Measurements from ENCODE around the gene SPEM1. TPM values are rescaled to one million over a fixed set of nuclear protein-coding genes. Genes with fewer than 3 reads are reported as not detected.

The SPEM1 gene
- total RNA-seq, 4 donors from 2014 or later: not detected

- DNase-seq (ENCODE audit: low spot score in 2 of 2): peak in 1 of 2 donors; percentile 82
- H3K4me1 ChIP-seq: peaks cover 58% of the 10 kb centered on the region
- H3K9me3 ChIP-seq: no peaks in the 10 kb centered on the region
- H3K27ac ChIP-seq: peak overlapping the region; percentile 91
- no peak for TF ChIP-seq POLR2A (IDR thresholded peaks at IDR 0.05)
- TF ChIP-seq EP300 (IDR thresholded peaks at IDR 0.05): no peak
- no peak for TF ChIP-seq CTCF (IDR thresholded peaks at IDR 0.05)
- TF ChIP-seq POLR2AphosphoS5 (IDR thresholded peaks at IDR 0.05): no peak
- H3K27me3 ChIP-seq: peaks cover 14% of the 10 kb centered on the region
- peak overlapping the region; percentile 68 for H3K4me3 ChIP-seq
- WGBS: 6% methylated on average over 23 of the region's 48 CpGs
- H3K36me3 ChIP-seq: no peaks in the 10 kb centered on the region
Observed at GRCh38 chr17:7437950-7438614, 18.0 kb downstream of the SPEM1 start.

- H3K27me3 ChIP-seq: peaks cover 14% of the 10 kb centered on the region
- peaks cover 62% of the 10 kb centered on the region for H3K4me1 ChIP-seq
- H3K36me3 ChIP-seq: no peaks in the 10 kb centered on the region
Observed at GRCh38 chr17:7438656-7439460, 18.7 kb downstream of the SPEM1 start.

GRCh38 chr17:7439462-7440112, 19.5 kb downstream of the SPEM1 start, which contains the start of gene FGF11:
Gene FGF11, plus strand, starts transcription at chr17:7439512. Its CDS starts 109 bp downstream, at chr17:7439621.
- H3K4me1 ChIP-seq: peaks cover 69% of the 10 kb centered on the region
- peak within 1 kb of the TSS; percentile 91 for H3K27ac ChIP-seq
- peaks cover 14% of the 10 kb centered on the region for H3K27me3 ChIP-seq
- WGBS: 0% methylated on average over 33 of the region's 50 CpGs
- H3K4me3 ChIP-seq: peak within 1 kb of the TSS; percentile 68
- no peaks in the 10 kb centered on the region for H3K36me3 ChIP-seq
- no peaks in the 10 kb centered on the region for H3K9me3 ChIP-seq
- no peak for TF ChIP-seq POLR2AphosphoS5 (IDR thresholded peaks at IDR 0.05)
- TF ChIP-seq EP300 (IDR thresholded peaks at IDR 0.05): no peak
- no peak for TF ChIP-seq POLR2A (IDR thresholded peaks at IDR 0.05)
- no peak for TF ChIP-seq CTCF (IDR thresholded peaks at IDR 0.05)
- no peak for DNase-seq (ENCODE audit: low spot score in 2 of 2)

More at GRCh38 chr17:7438656-7439460, 18.7 kb downstream of the SPEM1 start:
- Histone ChIP-seq H3K4me3 (peak overlapping the region; percentile 68), H3K27ac (no peak overlapping the region), H3K9me3 (no peaks in the 10 kb centered on the region)
- TF ChIP-seq CTCF (IDR thresholded peaks at IDR 0.05): no peak
- TF ChIP-seq POLR2A (IDR thresholded peaks at IDR 0.05): no peak
- TF ChIP-seq POLR2AphosphoS5 (IDR thresholded peaks at IDR 0.05): no peak
- TF ChIP-seq EP300 (IDR thresholded peaks at IDR 0.05): no peak
- DNase-seq (ENCODE audit: low spot score in 2 of 2): no peak
- 31% methylated on average over 11 of the region's 11 CpGs for whole genome bisulfite sequencing

GRCh38 chr17:7440113-7440833, 20.1 kb downstream of the SPEM1 start:
- H3K4me3 ChIP-seq: peak overlapping the region; percentile 54
- DNase-seq (ENCODE audit: low spot score in 2 of 2): peak; percentile 84 to 85
- peaks cover 75% of the 10 kb centered on the region for H3K4me1 ChIP-seq
- peaks cover 16% of the 10 kb centered on the region for H3K27me3 ChIP-seq
- TF ChIP-seq POLR2AphosphoS5 (IDR thresholded peaks at IDR 0.05): no peak
- no peak for TF ChIP-seq POLR2A (IDR thresholded peaks at IDR 0.05)
- TF ChIP-seq CTCF (IDR thresholded peaks at IDR 0.05): no peak
- TF ChIP-seq EP300 (IDR thresholded peaks at IDR 0.05): no peak
- no peaks in the 10 kb centered on the region for H3K36me3 ChIP-seq
- H3K9me3 ChIP-seq: no peaks in the 10 kb centered on the region
- 2% methylated on average over 30 of the region's 46 CpGs for WGBS
- H3K27ac ChIP-seq: peak overlapping the region; percentile 14
